ENCODE results near the gene NFAM1. TPM values are rescaled to one million over a fixed set of nuclear protein-coding genes. Genes with fewer than 3 reads are reported as not detected.

The NFAM1 gene
- total RNA-seq, 2 donors from 2014 or later, result 0.19 to 0.31 TPM

DNA sequence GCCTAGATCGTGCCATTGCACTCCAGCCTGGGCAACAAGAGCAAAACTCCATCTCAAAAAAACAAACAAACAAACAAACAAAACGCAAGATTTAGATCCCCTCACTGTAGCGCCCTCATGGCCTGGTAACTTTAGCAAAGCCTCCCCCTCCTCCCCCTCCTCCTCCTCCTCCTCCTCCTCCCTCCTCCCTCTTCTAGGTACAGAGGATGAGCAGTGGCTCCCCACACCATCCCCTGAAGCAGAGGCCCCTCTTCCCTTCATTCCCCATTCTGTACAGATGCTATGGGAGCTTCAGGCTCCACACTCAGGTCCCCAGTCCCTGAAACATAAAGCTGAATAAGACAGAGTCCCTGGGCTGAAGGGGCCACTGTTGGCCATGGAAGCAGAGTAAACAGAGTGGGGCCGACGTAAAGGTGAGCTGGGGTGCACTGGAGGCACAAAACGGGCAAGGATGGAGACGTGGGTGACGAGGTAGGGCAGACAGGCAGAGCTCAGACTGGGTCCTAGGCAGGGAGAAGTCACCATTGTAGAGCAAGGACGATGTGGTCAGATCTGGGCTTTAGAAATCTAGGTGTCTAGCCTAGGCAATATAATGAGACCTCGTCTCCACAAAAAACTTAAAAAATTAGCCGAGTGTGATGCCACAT is 19.4 kb upstream of the NFAM1 start:
- Mint-ChIP-seq H3K4me3 (no peak overlapping the region), H3K27ac (no peak overlapping the region), H3K9me3 (no peaks in the 10 kb centered on the region), H3K27me3 (ENCODE audit: low read depth) (peaks cover 7% of the 10 kb centered on the region), H3K4me1 (ENCODE audit: low read depth) (no peaks in the 10 kb centered on the region), H3K36me3 (ENCODE audit: insufficient read depth in 2 of 2) (no peaks in the 10 kb centered on the region)
- DNase-seq (no peak), ATAC-seq (replicated peaks in 1 of 2) (no peak)

GRCh38 chr22:42450862-42451261 is 18.7 kb upstream of the NFAM1 start:
- Mint-ChIP-seq H3K36me3 (ENCODE audit: insufficient read depth in 2 of 2) (no peaks in the 10 kb centered on the region), H3K9me3 (no peaks in the 10 kb centered on the region), H3K27ac (no peak overlapping the region), H3K4me3 (no peak overlapping the region), H3K27me3 (ENCODE audit: low read depth) (peaks cover 2% of the 10 kb centered on the region), H3K4me1 (ENCODE audit: low read depth) (no peaks in the 10 kb centered on the region)
- ATAC-seq (replicated peaks in 1 of 2) (no peak), DNase-seq (no peak)

DNA sequence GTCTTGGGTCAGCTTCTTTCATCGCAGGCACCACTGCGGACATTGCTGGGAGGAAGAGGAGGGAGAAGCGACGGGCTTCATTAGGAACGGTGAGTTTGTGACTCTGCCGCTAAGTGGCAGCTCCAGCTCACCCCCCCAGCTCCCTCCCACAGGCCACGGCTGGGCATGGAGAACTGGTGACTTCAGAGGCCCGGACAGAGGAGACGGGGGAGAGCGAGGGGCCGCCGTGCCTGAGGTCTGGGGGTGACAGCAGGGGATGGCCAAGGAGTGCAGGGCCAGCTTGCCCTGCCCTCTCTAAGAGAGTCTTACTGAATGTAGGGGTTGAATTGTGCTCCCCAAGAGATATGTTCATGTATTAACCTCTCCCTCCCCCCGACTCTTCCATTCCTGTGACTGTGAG is 13.9 kb upstream of the NFAM1 start:
- Mint-ChIP-seq H3K27me3 (ENCODE audit: low read depth) (no peaks in the 10 kb centered on the region), H3K4me3 (no peak overlapping the region), H3K36me3 (ENCODE audit: insufficient read depth in 2 of 2) (no peaks in the 10 kb centered on the region), H3K4me1 (ENCODE audit: low read depth) (peaks cover 24% of the 10 kb centered on the region), H3K9me3 (no peaks in the 10 kb centered on the region), H3K27ac (no peak overlapping the region)
- DNase-seq (no peak), ATAC-seq (replicated peaks in 1 of 2) (no peak)

- Mint-ChIP-seq H3K4me3 (peak overlapping the region; percentile 72 to 79), H3K36me3 (ENCODE audit: insufficient read depth in 2 of 2) (no peaks in the 10 kb centered on the region), H3K27ac (peak overlapping the region; percentile 63), H3K9me3 (no peaks in the 10 kb centered on the region), H3K4me1 (ENCODE audit: low read depth) (peaks cover 36% of the 10 kb centered on the region), H3K27me3 (ENCODE audit: low read depth) (no peaks in the 10 kb centered on the region)
- DNase-seq (peak; percentile 80 to 85), ATAC-seq (replicated peaks in 1 of 2) (peak; percentile 77 to 83)
These were observed 12.1 kb upstream of the NFAM1 start for GRCh38 chr22:42444077-42444904.

DNA sequence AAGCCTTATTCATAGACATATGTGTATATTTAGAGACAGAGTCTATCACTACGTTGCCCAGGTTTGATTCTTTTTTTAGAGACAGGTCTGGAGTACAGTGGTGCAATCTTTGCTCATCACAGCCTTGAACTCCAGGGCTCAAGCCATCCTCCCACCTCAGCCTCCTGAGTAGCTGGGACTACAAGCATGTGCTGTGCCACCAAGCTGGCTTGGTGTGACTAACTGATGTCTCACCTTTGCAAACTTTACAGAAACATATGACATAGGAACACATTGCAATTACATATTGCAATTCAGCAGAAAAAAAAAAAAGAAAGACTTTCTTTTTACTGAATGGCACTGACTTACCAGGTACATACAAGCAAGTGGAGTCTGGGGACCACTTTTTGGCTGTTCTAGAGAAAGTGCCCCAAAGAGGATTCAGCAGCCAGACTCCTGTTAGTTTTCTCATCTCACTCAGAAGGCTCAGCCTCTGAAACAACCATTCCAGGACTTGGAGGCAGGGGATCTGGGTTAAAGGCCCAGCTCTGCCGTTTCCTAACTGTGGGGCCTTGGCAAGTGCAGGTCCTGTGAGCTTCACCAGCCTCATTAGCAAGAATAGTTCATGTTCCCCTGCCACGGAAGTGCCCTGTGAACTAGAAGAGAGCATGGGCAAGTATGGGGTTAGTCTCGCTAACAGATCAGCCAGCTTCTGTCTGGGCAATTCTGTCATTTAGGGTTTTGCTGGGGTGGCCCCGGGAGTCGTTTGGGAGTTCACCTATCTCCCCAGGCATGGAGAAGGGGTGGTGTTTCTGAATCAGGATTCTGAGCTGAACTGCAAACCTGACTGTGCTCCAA is 11.3 kb upstream of the NFAM1 start:
- H3K27me3 Mint-ChIP-seq (ENCODE audit: low read depth), result no peaks in the 10 kb centered on the region
- peaks cover 41% of the 10 kb centered on the region for H3K4me1 Mint-ChIP-seq (ENCODE audit: low read depth)
- H3K27ac Mint-ChIP-seq, result no peak overlapping the region
- no peaks in the 10 kb centered on the region for H3K9me3 Mint-ChIP-seq
- ATAC-seq (replicated peaks in 1 of 2), result peak; percentile 58 to 64
- H3K36me3 Mint-ChIP-seq (ENCODE audit: insufficient read depth in 2 of 2), result no peaks in the 10 kb centered on the region
- DNase-seq, result peak; percentile 27 to 37
- peak overlapping the region; percentile 72 to 79 for H3K4me3 Mint-ChIP-seq

DNA sequence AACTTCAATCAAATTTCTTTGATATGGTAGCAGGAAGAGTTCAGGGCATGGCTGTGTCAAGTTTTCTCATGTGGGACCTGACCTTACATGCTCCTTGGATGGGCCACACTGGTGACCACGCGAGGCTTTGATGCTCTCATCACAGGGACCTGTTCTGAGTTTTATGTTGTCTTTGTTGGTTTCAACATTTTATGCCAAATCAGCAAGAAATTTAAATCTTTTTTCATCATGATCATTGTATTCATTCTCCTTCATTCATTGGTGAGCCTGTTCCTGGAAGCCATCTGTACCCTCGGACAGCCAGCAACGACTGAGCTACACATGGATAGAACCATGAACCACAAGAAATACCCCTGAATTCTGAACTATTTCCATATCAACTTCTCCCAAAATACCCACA is 10.5 kb upstream of the NFAM1 start:
- H3K36me3 Mint-ChIP-seq (ENCODE audit: insufficient read depth in 2 of 2), result no peaks in the 10 kb centered on the region
- H3K27ac Mint-ChIP-seq, result no peak overlapping the region
- no peak overlapping the region for H3K4me3 Mint-ChIP-seq
- H3K9me3 Mint-ChIP-seq, result no peaks in the 10 kb centered on the region
- ATAC-seq (replicated peaks in 1 of 2), result no peak
- no peak for DNase-seq
- peaks cover 48% of the 10 kb centered on the region for H3K4me1 Mint-ChIP-seq (ENCODE audit: low read depth)
- H3K27me3 Mint-ChIP-seq (ENCODE audit: low read depth), result no peaks in the 10 kb centered on the region

- no peak for DNase-seq
- no peaks in the 10 kb centered on the region for H3K9me3 Mint-ChIP-seq
- no peak overlapping the region for H3K4me3 Mint-ChIP-seq
- H3K36me3 Mint-ChIP-seq (ENCODE audit: insufficient read depth in 2 of 2), result no peaks in the 10 kb centered on the region
- H3K27ac Mint-ChIP-seq, result no peak overlapping the region
- H3K27me3 Mint-ChIP-seq (ENCODE audit: low read depth), result peaks cover 8% of the 10 kb centered on the region
- ATAC-seq (replicated peaks in 1 of 2), result no peak
- H3K4me1 Mint-ChIP-seq (ENCODE audit: low read depth), result peaks cover 48% of the 10 kb centered on the region
These were observed 8.5 kb upstream of the NFAM1 start for GRCh38 chr22:42440728-42441127.

DNA sequence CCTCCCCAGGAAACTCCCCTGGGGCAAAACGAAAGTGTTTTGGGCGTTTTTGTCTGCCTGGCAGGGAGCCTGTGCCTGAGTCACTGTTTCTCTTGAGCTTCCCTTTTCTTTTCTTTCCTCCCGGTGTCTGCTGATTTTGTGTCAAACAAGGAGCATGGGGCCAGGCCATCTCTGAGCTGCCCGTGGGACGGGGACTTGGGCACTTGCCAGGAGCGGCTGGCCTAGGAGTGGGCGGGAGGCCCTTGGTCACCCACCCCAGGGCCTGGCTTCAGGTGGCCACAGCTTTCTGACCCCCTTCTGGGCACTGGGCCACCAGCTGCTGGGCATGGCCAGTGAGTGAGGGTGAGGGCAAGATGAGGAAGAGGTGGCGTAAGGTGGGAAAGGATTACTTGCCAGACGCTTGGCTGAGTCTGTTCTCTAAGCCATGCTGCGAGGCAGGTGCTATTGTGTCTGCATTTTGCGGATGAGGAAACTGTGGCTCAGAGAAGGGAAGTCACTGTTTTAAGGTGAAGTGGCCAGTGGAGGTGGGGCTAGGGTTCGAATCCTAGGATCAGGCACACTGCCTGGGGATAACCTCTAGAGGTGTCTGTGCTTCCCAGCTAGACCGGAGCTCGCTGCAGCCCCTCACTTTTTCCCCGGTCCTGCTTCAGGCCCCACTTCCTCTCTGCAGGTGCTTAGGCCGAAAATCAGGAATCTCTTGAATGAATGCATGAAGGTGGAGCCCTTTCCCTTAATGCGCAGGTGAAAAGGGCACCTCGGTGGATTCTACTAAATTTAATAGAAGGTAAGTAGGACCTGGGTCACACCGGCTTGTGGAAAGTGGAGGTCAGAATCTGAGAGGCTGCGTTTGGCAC is 7.8 kb upstream of the NFAM1 start:
- peak in 1 of 2 donors; percentile 13 for DNase-seq
- H3K36me3 Mint-ChIP-seq (ENCODE audit: insufficient read depth in 2 of 2), result no peaks in the 10 kb centered on the region
- ATAC-seq (replicated peaks in 1 of 2), result no peak
- peak overlapping the region; percentile 34 to 70 for H3K4me3 Mint-ChIP-seq
- H3K27me3 Mint-ChIP-seq (ENCODE audit: low read depth), result peaks cover 8% of the 10 kb centered on the region
- no peak overlapping the region for H3K27ac Mint-ChIP-seq
- H3K9me3 Mint-ChIP-seq, result no peaks in the 10 kb centered on the region
- H3K4me1 Mint-ChIP-seq (ENCODE audit: low read depth), result peaks cover 46% of the 10 kb centered on the region

DNA sequence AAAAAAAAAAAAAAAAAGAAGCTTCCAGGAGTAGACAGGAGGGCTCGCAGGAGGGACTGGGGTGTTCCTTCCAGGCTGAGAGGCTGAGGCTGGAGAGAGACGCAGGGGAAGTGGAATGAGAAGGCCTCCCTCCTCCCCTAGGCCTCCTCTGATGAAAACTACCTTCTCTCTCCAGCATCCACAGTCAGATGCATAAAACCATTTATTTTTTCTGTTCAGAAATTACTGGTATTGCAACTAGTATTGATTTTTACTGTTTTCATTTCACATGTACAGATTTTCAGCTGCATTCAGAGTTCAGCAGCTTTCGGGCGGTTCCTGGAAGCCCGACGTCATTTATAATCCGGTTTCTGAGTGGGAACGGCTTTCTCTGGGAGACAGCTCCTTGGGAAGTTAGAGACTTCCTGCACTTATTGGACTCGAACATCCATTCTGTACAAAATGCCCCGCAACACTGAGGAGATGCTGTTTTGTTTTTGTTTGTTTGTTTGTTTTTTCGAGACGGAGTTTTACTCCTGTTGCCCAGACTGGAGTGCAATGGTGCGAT is 6.9 kb upstream of the NFAM1 start:
- Mint-ChIP-seq H3K4me3 (peak overlapping the region; percentile 34 to 70), H3K9me3 (no peaks in the 10 kb centered on the region), H3K27me3 (ENCODE audit: low read depth) (peaks cover 8% of the 10 kb centered on the region), H3K4me1 (ENCODE audit: low read depth) (peaks cover 36% of the 10 kb centered on the region), H3K27ac (peak overlapping the region; percentile 63), H3K36me3 (ENCODE audit: insufficient read depth in 2 of 2) (no peaks in the 10 kb centered on the region)
- DNase-seq, result no peak
- no peak for ATAC-seq (replicated peaks in 1 of 2)

DNA sequence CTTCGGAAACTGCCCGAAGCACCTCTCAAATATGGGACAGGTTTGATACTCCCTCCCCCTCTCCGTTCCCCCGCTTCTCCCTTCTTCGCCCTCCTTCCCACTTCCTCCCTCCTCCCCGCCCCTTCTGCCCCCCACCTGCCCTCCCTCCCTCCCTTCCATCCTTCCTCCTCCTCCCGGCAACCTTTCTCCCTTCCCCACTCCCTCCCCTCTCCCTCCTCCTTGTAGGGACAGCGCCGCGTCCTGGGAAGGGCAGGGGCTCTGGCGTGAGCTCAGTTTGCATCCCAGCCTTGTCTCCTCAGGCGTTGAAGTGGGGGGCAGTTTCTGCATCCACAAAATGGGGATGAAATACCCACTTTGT is 6.1 kb upstream of the NFAM1 start:
- Mint-ChIP-seq H3K9me3 (no peaks in the 10 kb centered on the region), H3K4me3 (peak overlapping the region; percentile 20 to 85), H3K4me1 (ENCODE audit: low read depth) (peaks cover 28% of the 10 kb centered on the region), H3K36me3 (ENCODE audit: insufficient read depth in 2 of 2) (no peaks in the 10 kb centered on the region), H3K27ac (no peak overlapping the region), H3K27me3 (ENCODE audit: low read depth) (peaks cover 8% of the 10 kb centered on the region)
- ATAC-seq (replicated peaks in 1 of 2), result no peak
- no peak for DNase-seq

DNA sequence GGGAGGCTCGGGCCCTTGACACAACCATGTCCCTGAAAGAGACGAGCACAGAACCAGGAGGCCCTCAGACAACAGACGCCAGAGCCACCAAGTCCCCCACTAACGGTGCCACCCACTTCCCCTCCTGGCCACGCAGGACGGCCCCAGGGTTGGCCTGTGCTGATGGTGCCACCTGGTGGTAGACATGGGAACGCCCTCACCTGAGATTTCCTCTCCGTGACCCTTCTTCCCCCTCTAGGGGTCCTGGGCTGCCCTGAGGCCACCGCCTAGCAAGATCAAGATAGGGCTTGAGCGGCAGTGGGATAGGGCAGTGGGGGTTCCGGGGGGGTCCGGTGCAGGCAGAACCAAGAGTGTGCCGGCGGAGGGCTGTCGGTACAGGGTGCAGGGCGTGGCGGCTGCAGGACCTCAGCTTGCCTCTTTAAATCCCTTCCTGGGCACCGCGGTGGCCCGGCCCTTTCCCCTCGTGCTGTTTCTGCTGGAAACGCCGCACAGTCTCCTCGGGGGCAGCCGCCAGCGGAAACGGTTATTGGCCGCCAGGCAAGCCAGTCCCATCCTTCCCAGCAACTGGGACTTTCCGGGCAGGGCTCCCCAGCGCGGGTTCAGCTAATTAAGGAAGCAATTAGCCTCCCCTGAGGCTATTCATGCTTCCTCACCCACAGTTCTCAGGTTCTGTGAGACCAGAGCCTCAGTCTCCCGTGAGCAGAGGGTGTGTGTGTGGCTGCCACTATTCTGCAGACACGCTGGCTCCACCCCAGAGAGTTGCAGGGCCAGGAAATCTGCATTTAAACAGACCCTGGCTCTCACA is 5.5 kb upstream of the NFAM1 start:
- H3K9me3 Mint-ChIP-seq, result no peaks in the 10 kb centered on the region
- peaks cover 24% of the 10 kb centered on the region for H3K4me1 Mint-ChIP-seq (ENCODE audit: low read depth)
- H3K36me3 Mint-ChIP-seq (ENCODE audit: insufficient read depth in 2 of 2), result no peaks in the 10 kb centered on the region
- ATAC-seq (replicated peaks in 1 of 2), result peak; percentile 96
- peaks cover 8% of the 10 kb centered on the region for H3K27me3 Mint-ChIP-seq (ENCODE audit: low read depth)
- H3K27ac Mint-ChIP-seq, result no peak overlapping the region
- DNase-seq, result peak; percentile 86 to 88
- peak overlapping the region; percentile 81 to 85 for H3K4me3 Mint-ChIP-seq

GRCh38 chr22:42436404-42436803 is 4.2 kb upstream of the NFAM1 start:
- ATAC-seq (replicated peaks in 1 of 2) (no peak), DNase-seq (no peak)
- Mint-ChIP-seq H3K36me3 (ENCODE audit: insufficient read depth in 2 of 2) (no peaks in the 10 kb centered on the region), H3K27me3 (ENCODE audit: low read depth) (peaks cover 8% of the 10 kb centered on the region), H3K9me3 (no peaks in the 10 kb centered on the region), H3K27ac (no peak overlapping the region), H3K4me1 (ENCODE audit: low read depth) (peaks cover 24% of the 10 kb centered on the region), H3K4me3 (no peak overlapping the region)

Measured in activated T-cell treated with anti-CD3 and anti-CD28 coated beads, Interleukin-2, amount 50 U/mL, for 72 hours (primary cell).